A549 (cell line): Measurements from ENCODE around the gene FRMD4A. TPM values are rescaled to one million over a fixed set of nuclear protein-coding genes. Genes with fewer than 3 reads are reported as not detected.

Source experiments
- ATAC-seq, 2 experiments: fragments of 200-7000 bp in 1 of 2; fragments of >200 bp in 1 of 2; cut with Nextera tagmentation in 1 of 2; cut with Tn5 transposase in 1 of 2; 3 replicates each; pipeline versions ENCODE4 v1.8.0 to v1.9.1; 2018 to 2020; ENCODE audit warnings: mild to moderate bottlenecking in 1 of 2, moderate library complexity in 1 of 2
- CTCF ChIA-PET: fragments of 300-600 bp; sonication (Branson Sonifier 250); formaldehyde crosslinking; extraction: SDS; loops from one replicate; lab custom pipeline; 2021; ENCODE audit warnings: antibody characterized with exemption, inconsistent platforms; lab: Yijun Ruan, JAX
- POLR2A ChIA-PET: fragments of 350-600 bp; formaldehyde crosslinking; extraction: SDS; loops from one replicate; lab custom pipeline; 2021; ENCODE audit warnings: antibody characterized with exemption, inconsistent platforms; lab: Yijun Ruan, JAX
- DNase-seq, 2 experiments: peaks; one replicate each; pipeline versions ENCODE4 v3.0.0 to v3.0.0-alpha.2; 2011 to 2016; ENCODE audit warnings: low read depth in 1 of 2, low spot score in 1 of 2
- FAIRE-seq: peaks from 2 replicates; lab custom pipeline; 2011; peaks lifted over from hg19 to GRCh38; lab: Jason Lieb, UNC
- H3K27ac ChIP-seq, 2 experiments: fragments of >200 bp; sonication (Bioruptor Twin); formaldehyde crosslinking; 3 replicates each; pipeline ENCODE4 v1.5.1; 2016 to 2017
- H3K4me1 ChIP-seq: fragments of >200 bp; sonication (Bioruptor Twin); formaldehyde crosslinking; 3 replicates; pipeline ENCODE4 v1.6.1; 2016
- H3K4me2 ChIP-seq: fragments of >200 bp; sonication (Bioruptor Twin); formaldehyde crosslinking; 3 replicates; pipeline ENCODE4 v1.6.1; 2016
- H3K4me3 ChIP-seq: fragments of >200 bp; sonication (Bioruptor Twin); formaldehyde crosslinking; 3 replicates; pipeline ENCODE4 v1.5.1; 2016
- H3K9me3 ChIP-seq: fragments of >200 bp; sonication (Bioruptor Twin); formaldehyde crosslinking; 3 replicates; pipeline ENCODE4 v1.6.1; 2016
- BHLHE40 ChIP-seq: IDR thresholded peaks from 2 replicates; pipeline ENCODE4 v1.6.1; 2012; ENCODE audit warnings: low read depth, low read length, inconsistent platforms
- CBX8 ChIP-seq: fragments of 200-600 bp; sonication (generic); IDR thresholded peaks from 2 replicates; pipeline ENCODE4 v1.6.1; 2016
- CEBPB ChIP-seq, 2 experiments: fragments of >200 bp in 1 of 2; sonication (Bioruptor Twin) in 1 of 2; formaldehyde crosslinking in 1 of 2; IDR thresholded peaks; 2 replicates each; pipeline ENCODE4 v1.6.1; 2012 to 2016
- CHD4 ChIP-seq: fragments of 200-600 bp; sonication (generic); IDR thresholded peaks from 2 replicates; pipeline ENCODE4 v1.6.1; 2016; ENCODE audit warnings: antibody characterized with exemption, mild to moderate bottlenecking, borderline replicate concordance
- EHF ChIP-seq: fragments of 250-450 bp; sonication (Bioruptor Pico); IDR thresholded peaks from 2 replicates; pipeline ENCODE4 v1.5.0; 2020; ENCODE audit warnings: mild to moderate bottlenecking
- ELK1 ChIP-seq: fragments of 150-350 bp; IDR thresholded peaks from 2 replicates; pipeline ENCODE4 v1.6.1; 2014; ENCODE audit warnings: low read depth, mild to moderate bottlenecking, low read length
- EP300 ChIP-seq, 2 experiments: fragments of >200 bp; sonication (Bioruptor Twin); formaldehyde crosslinking; IDR thresholded peaks; 2 replicates in 1 of 2; 3 replicates in 1 of 2; pipeline ENCODE4 v1.6.1; 2016 to 2017
- FOSB ChIP-seq: fragments of 250-450 bp; sonication (Bioruptor Pico); IDR thresholded peaks from 2 replicates; pipeline ENCODE4 v1.5.0; 2020; ENCODE audit warnings: mild to moderate bottlenecking, moderate library complexity
- GATA3 ChIP-seq: IDR thresholded peaks from 2 replicates; pipeline ENCODE4 v1.6.1; 2012; ENCODE audit warnings: borderline replicate concordance
- HDAC2 ChIP-seq: fragments of 200-600 bp; sonication (generic); IDR thresholded peaks from 2 replicates; pipeline ENCODE4 v1.6.1; 2016
- HEYL ChIP-seq: fragments of 250-450 bp; sonication (Bioruptor Pico); IDR thresholded peaks from 2 replicates; pipeline ENCODE4 v1.8.0; 2021; ENCODE audit warnings: mild to moderate bottlenecking, moderate library complexity
- HOXB5 ChIP-seq: fragments of 250-450 bp; sonication (Bioruptor Pico); IDR thresholded peaks from 2 replicates; pipeline ENCODE4 v1.5.0; 2020; ENCODE audit warnings: mild to moderate bottlenecking, moderate library complexity
- JUNB ChIP-seq: fragments of >200 bp; sonication (Bioruptor Twin); formaldehyde crosslinking; IDR thresholded peaks from 2 replicates; pipeline ENCODE4 v1.6.1; 2016
- KDM1A ChIP-seq: fragments of 200-600 bp; sonication (generic); IDR thresholded peaks from 2 replicates; pipeline ENCODE4 v1.6.1; 2016; ENCODE audit warnings: low read depth, mild to moderate bottlenecking
- MAZ ChIP-seq: fragments of 150-350 bp; IDR thresholded peaks from 2 replicates; pipeline ENCODE4 v1.6.1; 2014; ENCODE audit warnings: antibody characterized with exemption, low read depth, low read length, borderline replicate concordance
- MYC ChIP-seq: IDR thresholded peaks from 2 replicates; pipeline ENCODE4 v1.6.1; 2012; ENCODE audit warnings: mild to moderate bottlenecking, inconsistent platforms, low read length, improper control_type of control experiment, borderline replicate concordance
- POLR2AphosphoS2 ChIP-seq: conservative IDR thresholded peaks from 2 replicates; pipeline ENCODE4 v1.6.1; 2012; ENCODE audit warnings: low read length, improper control_type of control experiment, inconsistent platforms
- RAD21 ChIP-seq, 2 experiments: fragments of >200 bp in 1 of 2; sonication (Bioruptor Twin) in 1 of 2; formaldehyde crosslinking in 1 of 2; IDR thresholded peaks in 1 of 2; conservative IDR thresholded peaks in 1 of 2; 2 replicates in 1 of 2; 3 replicates in 1 of 2; pipeline ENCODE4 v1.6.1; 2012 to 2018; ENCODE audit warnings: inconsistent platforms in 1 of 2
- RCOR1 ChIP-seq: fragments of 150-350 bp; IDR thresholded peaks from 2 replicates; pipeline ENCODE4 v1.6.1; 2014; ENCODE audit warnings: antibody characterized with exemption, low read length, low read depth
- RNF2 ChIP-seq: fragments of 200-600 bp; sonication (generic); IDR thresholded peaks from 2 replicates; pipeline ENCODE4 v1.6.1; 2016; ENCODE audit warnings: low read depth, mild to moderate bottlenecking, antibody characterized with exemption, moderate library complexity, borderline replicate concordance
- SMC3 ChIP-seq: fragments of >200 bp; sonication (Bioruptor Twin); formaldehyde crosslinking; IDR thresholded peaks from 3 replicates; pipeline ENCODE4 v1.6.1; 2018; ENCODE audit warnings: inconsistent platforms
- TP53 ChIP-seq: fragments of 250-450 bp; sonication (Bioruptor Pico); IDR thresholded peaks from 2 replicates; pipeline ENCODE4 v1.5.0; 2021; ENCODE audit warnings: mild to moderate bottlenecking, moderate library complexity
- ZFP36 ChIP-seq: fragments of 450-650 bp; IDR thresholded peaks from 2 replicates; pipeline ENCODE4 v1.6.1; 2014; ENCODE audit warnings: borderline replicate concordance; ENCODE audit not compliant: partially characterized antibody
- WGBS: methylation state at CpG from one replicate; pipeline ENCODE4 v1.1.6; 2017; ENCODE audit errors: missing lambda C conversion rate; 5-methylcytosine and 5-hydroxymethylcytosine counted together
- polyA plus RNA-seq, 4 experiments: library from polyadenylated mRNA; depleted of rRNA in 3 of 4; stranded (reverse); fragments of >200 nt; fragmentation: RNase III in 1 of 4; extraction: RNeasy Plus Mini Kit Qiagen cat#74134 plus additional on column Dnase treatment in 1 of 4; gene quantifications; 2 replicates in 3 of 4; 3 replicates in 1 of 4; pipeline ENCODE4 v1.2.3, GENCODE V29; 2011 to 2017
- TF ChIP-seq, protein P1 (sequence below): fragments of >200 bp; sonication (Bioruptor Twin); formaldehyde crosslinking; IDR thresholded peaks from 2 replicates; pipeline ENCODE4 v1.6.1; 2016
- TF ChIP-seq, protein P2 (sequence below): fragments of >200 bp; sonication (Bioruptor Twin); formaldehyde crosslinking; IDR thresholded peaks from 3 replicates; pipeline ENCODE4 v1.6.1; 2016

Gene FRMD4A
- polyA plus RNA-seq, 2 of the 4 experiments (the other 2 are of a cell fraction), result 2.5 to 4.7 TPM

DNA sequence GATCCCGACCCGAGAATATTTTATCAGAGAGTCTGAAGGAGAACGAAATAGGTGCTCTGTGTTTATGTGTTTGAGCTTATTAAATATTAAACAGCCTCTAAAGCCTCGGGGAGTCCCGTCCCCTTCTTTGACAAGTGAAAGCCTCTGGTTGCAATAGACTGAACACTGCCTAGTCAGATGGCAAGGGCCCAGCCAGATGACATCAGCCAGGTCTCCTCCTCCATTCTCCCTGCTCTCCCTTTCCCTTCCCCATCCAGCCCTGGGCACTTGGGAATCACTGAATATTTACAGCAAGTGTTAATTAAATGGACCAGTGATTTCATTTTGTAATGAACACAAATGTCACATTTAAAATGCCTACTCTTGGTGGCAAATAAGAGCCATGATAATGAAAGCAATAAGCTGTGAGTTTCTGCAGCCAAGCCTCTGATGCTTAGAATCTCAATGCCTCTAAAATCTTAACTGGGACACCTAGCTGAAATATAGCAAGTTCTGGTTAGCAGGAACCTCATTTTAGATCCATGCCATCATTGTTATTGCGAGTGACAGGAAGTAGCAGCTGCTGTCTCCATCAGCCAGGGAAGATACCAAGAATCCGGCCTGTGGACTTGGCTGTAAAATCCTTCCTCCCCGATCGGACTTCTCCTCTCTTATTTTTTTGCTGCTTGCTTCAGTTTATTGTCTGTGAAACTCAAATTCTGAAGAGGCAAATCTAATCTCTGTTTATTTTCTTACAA, 541.8 kb downstream of the FRMD4A start:
- no peak for FAIRE-seq
- H3K4me2 ChIP-seq, result no peak overlapping the region
- TF ChIP-seq ZFP36 (no peak), MAZ (no peak), EP300 (IDR thresholded peaks at IDR 0.05) (no peak), RNF2 (no peak), POLR2AphosphoS2 (no peak), FOSB (CRISPR knock-in tag) (no peak), TP53 (no peak), EHF (CRISPR knock-in tag) (no peak), JUNB (no peak), MYC (no peak), KDM1A (no peak), CEBPB (IDR thresholded peaks at IDR 0.05) (no peak), BHLHE40 (no peak), CBX8 (no peak)
- TF ChIP-seq, protein P1, sequence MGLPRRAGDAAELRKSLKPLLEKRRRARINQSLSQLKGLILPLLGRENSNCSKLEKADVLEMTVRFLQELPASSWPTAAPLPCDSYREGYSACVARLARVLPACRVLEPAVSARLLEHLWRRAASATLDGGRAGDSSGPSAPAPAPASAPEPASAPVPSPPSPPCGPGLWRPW, result no peak
- no peaks in the 10 kb centered on the region for H3K4me1 ChIP-seq
- 78% methylated on average over 9 of the region's 9 CpGs for WGBS
- DNase-seq, result no peak
- ATAC-seq, result no peak
- H3K27ac ChIP-seq, result no peak overlapping the region; a peak in 1 of 6 replicates
- H3K4me3 ChIP-seq, result no peak overlapping the region
- ChIA-PET POLR2A (no interaction called here), CTCF (interaction anchor here (0.7 to 3.2 kb wide), 8 partner anchors 10 to 690 kb away, joined by 3 to 30 read pairs (median 4); no protein-coding TSS in a partner anchor)
- H3K9me3 ChIP-seq, result no peaks in the 10 kb centered on the region

DNA sequence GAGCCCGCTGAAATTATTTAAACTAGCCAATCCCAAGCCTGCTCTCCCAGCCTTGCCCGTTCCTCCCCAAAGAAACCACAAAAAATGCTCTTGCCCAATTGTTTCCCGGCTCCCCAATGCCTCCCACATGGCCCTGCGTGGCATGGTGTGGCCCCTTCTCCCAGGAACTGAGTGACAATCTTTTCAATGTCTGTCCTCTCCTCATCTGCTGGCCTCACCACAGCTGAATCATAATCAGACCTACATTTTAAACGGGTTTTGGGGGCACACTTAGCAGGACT, 542.5 kb downstream of the FRMD4A start:
- Histone ChIP-seq H3K4me3 (no peak overlapping the region), H3K27ac (peak overlapping the region in 1 of 2 experiments; percentile 34; a peak in 4 of 6 replicates)
- TF ChIP-seq ELK1, result no peak
- TF ChIP-seq CHD4, result no peak
- no peak for TF ChIP-seq HDAC2
- TF ChIP-seq MYC, result no peak
- TF ChIP-seq RAD21 (conservative IDR thresholded peaks at IDR 0.05 in 1 of 2, IDR thresholded peaks at IDR 0.05 in 1 of 2), result no peak
- TF ChIP-seq, protein P2, sequence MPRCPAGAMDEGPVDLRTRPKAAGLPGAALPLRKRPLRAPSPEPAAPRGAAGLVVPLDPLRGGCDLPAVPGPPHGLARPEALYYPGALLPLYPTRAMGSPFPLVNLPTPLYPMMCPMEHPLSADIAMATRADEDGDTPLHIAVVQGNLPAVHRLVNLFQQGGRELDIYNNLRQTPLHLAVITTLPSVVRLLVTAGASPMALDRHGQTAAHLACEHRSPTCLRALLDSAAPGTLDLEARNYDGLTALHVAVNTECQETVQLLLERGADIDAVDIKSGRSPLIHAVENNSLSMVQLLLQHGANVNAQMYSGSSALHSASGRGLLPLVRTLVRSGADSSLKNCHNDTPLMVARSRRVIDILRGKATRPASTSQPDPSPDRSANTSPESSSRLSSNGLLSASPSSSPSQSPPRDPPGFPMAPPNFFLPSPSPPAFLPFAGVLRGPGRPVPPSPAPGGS, result no peak
- TF ChIP-seq TP53, result no peak
- no peak for TF ChIP-seq HOXB5 (CRISPR knock-in tag)
- no peak for TF ChIP-seq RCOR1
- TF ChIP-seq SMC3, result no peak
- no peak for TF ChIP-seq GATA3
- no peak for TF ChIP-seq HEYL
- TF ChIP-seq, all 56 proteins: peak for 0
- ATAC-seq, result no peak
- WGBS, result 40% methylated on average over 5 of the region's 5 CpGs
- ChIA-PET CTCF (interaction anchor here (1.0 to 3.2 kb wide), 6 partner anchors 11 to 691 kb away, joined by 3 to 30 read pairs (median 4); no protein-coding TSS in a partner anchor), POLR2A (no interaction called here)
- Histone ChIP-seq H3K9me3 (no peaks in the 10 kb centered on the region), H3K4me1 (no peaks in the 10 kb centered on the region), H3K4me2 (no peak overlapping the region)
- FAIRE-seq, result no peak
- DNase-seq, result no peak
